CD4-positive, alpha-beta T cell treated with Interleukin-4 for 1 hour (primary cell): Measurements from ENCODE around the gene CCL17.
A peak's percentile ranks its signal among the peaks of the same experiment; 100 is the strongest.
"Not testable (repeated sequence)": the region's sequence is repeated elsewhere in the genome, so short reads cannot be mapped to it uniquely, and the experiment has no call there.

Source experiments
- DNase-seq, 2 donors: peaks; one replicate each; pipeline ENCODE4 v3.0.0-alpha.2; 2020 to 2022

The CCL17 gene

GRCh38 chr16:57435838-57436237, 31.3 kb downstream of the CCL17 start:
- no peak for DNase-seq

- not testable (repeated sequence) for DNase-seq
Measured at GRCh38 chr16:57439947-57440346, 35.4 kb downstream of the CCL17 start.

- not testable (repeated sequence) for DNase-seq
Measured at GRCh38 chr16:57440551-57440950, 36.0 kb downstream of the CCL17 start.

- no peak for DNase-seq
Measured at GRCh38 chr16:57444711-57445110, 40.1 kb downstream of the CCL17 start.

GRCh38 chr16:57445510-57445909, 40.9 kb downstream of the CCL17 start:
- DNase-seq: no peak

- DNase-seq: peak in 1 of 2 donors; percentile 45
Measured at GRCh38 chr16:57446531-57447185, 42.1 kb downstream of the CCL17 start.

- peak; percentile 93 to 94 for DNase-seq
Measured at GRCh38 chr16:57447186-57447962, 42.8 kb downstream of the CCL17 start, which contains the start of the genes CIAPIN1 and COQ9. TSS of gene CIAPIN1 (minus strand) at chr16:57447385. CDS start at chr16:57440928, 6,457 bp downstream. TSS of gene COQ9 (plus strand) at chr16:57447479. CDS start at chr16:57447506, 27 bp downstream.

GRCh38 chr16:57452021-57452420, 47.5 kb downstream of the CCL17 start:
- no peak for DNase-seq

- DNase-seq: peak; percentile 90 to 93
Measured at GRCh38 chr16:57462209-57462977, 57.8 kb downstream of the CCL17 start, which contains the start of gene POLR2C. TSS of gene POLR2C (plus strand) at chr16:57462679. CDS start at chr16:57462725, 46 bp downstream.

- no peak for DNase-seq
Measured at GRCh38 chr16:57462978-57463362, 58.4 kb downstream of the CCL17 start.

- DNase-seq: no peak
Measured at GRCh38 chr16:57464523-57464922, 60.0 kb downstream of the CCL17 start.
